GM12878 (cell line): ENCODE measurements around the gene HJV. TPM values are rescaled to one million over a fixed set of nuclear protein-coding genes. Genes with fewer than 3 reads are reported as not detected.

Experiments
- ATF7 ChIP-seq: fragments of 450-650 bp; IDR thresholded peaks from 2 replicates; pipeline ENCODE4 v1.6.1; 2016; ENCODE audit warnings: low read depth, mild to moderate bottlenecking
- BACH1 ChIP-seq: fragments of 450-650 bp; IDR thresholded peaks from 2 replicates; pipeline ENCODE4 v1.6.1; 2017; ENCODE audit warnings: mild to moderate bottlenecking, borderline replicate concordance
- BHLHE40 ChIP-seq, 2 experiments: fragments of 450-650 bp in 1 of 2; IDR thresholded peaks; 2 replicates each; pipeline ENCODE4 v1.6.1; 2011 to 2017; ENCODE audit warnings: low read depth in 2 of 2, borderline replicate concordance in 1 of 2, improper control_type of control experiment in 1 of 2, low read length in 1 of 2, mild to moderate bottlenecking in 1 of 2
- CBFB ChIP-seq: IDR thresholded peaks from 2 replicates; pipeline ENCODE4 v1.6.1; 2016; ENCODE audit warnings: antibody characterized with exemption, low read depth
- CHD1 ChIP-seq: IDR thresholded peaks from 2 replicates; pipeline ENCODE4 v1.6.1; 2012; ENCODE audit warnings: low read depth, low read length, improper control_type of control experiment
- CHD2 ChIP-seq: IDR thresholded peaks from 2 replicates; pipeline ENCODE4 v1.6.1; 2011; ENCODE audit warnings: low read depth, low read length, improper control_type of control experiment, borderline replicate concordance
- FOXK2 ChIP-seq: fragments of 450-650 bp; IDR thresholded peaks from 2 replicates; pipeline ENCODE4 v1.6.1; 2017; ENCODE audit warnings: mild to moderate bottlenecking, moderate library complexity
- FOXM1 ChIP-seq: IDR thresholded peaks from 2 replicates; pipeline ENCODE4 v1.6.1; 2012; ENCODE audit warnings: low read depth, mild to moderate bottlenecking, inconsistent platforms, low read length, moderate library complexity
- IKZF2 ChIP-seq, 2 experiments: fragments of 450-650 bp; IDR thresholded peaks; 2 replicates each; pipeline ENCODE4 v1.6.1; 2017; ENCODE audit warnings: mild to moderate bottlenecking in 2 of 2, moderate library complexity in 2 of 2
- KLF5 ChIP-seq: fragments of 450-650 bp; IDR thresholded peaks from 2 replicates; pipeline ENCODE4 v1.6.1; 2014; ENCODE audit warnings: mild to moderate bottlenecking; ENCODE audit not compliant: partially characterized antibody
- MEF2A ChIP-seq: IDR thresholded peaks from 2 replicates; pipeline ENCODE4 v1.6.1; 2011; ENCODE audit warnings: low read depth, mild to moderate bottlenecking, low read length, moderate library complexity; ENCODE audit not compliant: insufficient read depth
- NR2C1 ChIP-seq: fragments of 450-650 bp; IDR thresholded peaks from 2 replicates; pipeline ENCODE4 v1.6.1; 2017; ENCODE audit warnings: antibody characterized with exemption, mild to moderate bottlenecking, moderate library complexity
- RCOR1 ChIP-seq: conservative IDR thresholded peaks from 2 replicates; pipeline ENCODE4 v1.6.1; 2012; ENCODE audit warnings: low read depth, low read length, improper control_type of control experiment
- RFX5 ChIP-seq: IDR thresholded peaks from 2 replicates; pipeline ENCODE4 v1.6.1; 2011; ENCODE audit warnings: low read depth, low read length, improper control_type of control experiment
- SMAD5 ChIP-seq: IDR thresholded peaks from 2 replicates; pipeline ENCODE4 v1.6.1; 2016; ENCODE audit warnings: antibody characterized with exemption, low read depth
- SP1 ChIP-seq: IDR thresholded peaks from one replicate; pipeline ENCODE4 v1.6.1; 2011; ENCODE audit warnings: low read depth, low read length
- SREBF1 ChIP-seq: IDR thresholded peaks from 2 replicates; pipeline ENCODE4 v1.6.1; 2012; ENCODE audit warnings: mild to moderate bottlenecking, low read length
- ZBED1 ChIP-seq: IDR thresholded peaks from 2 replicates; pipeline ENCODE4 v1.6.1; 2016; ENCODE audit warnings: borderline replicate concordance
- ZNF24 ChIP-seq: fragments of 450-650 bp; IDR thresholded peaks from 2 replicates; pipeline ENCODE4 v1.6.1; 2017; ENCODE audit warnings: antibody characterized with exemption, mild to moderate bottlenecking
- polyA plus RNA-seq, 11 experiments: library from polyadenylated mRNA; depleted of rRNA in 4 of 11; unstranded in 6 of 11; stranded (reverse) in 5 of 11; fragments of >200 nt; fragmentation: Nextera tagmentation in 4 of 11; fragmentation: Illumina TruSeq in 1 of 11; extraction: Ambion mirVana in 4 of 11; extraction: Trizol in 1 of 11; gene quantifications; 1 replicate in 1 of 11; 2 replicates in 10 of 11; pipeline versions ENCODE4 v1.2.1 to v1.2.3, GENCODE V29; 2011 to 2016; ENCODE audit warnings: inconsistent platforms in 2 of 11, missing spikeins in 2 of 11, low read depth in 1 of 11
- total RNA-seq, 4 experiments: library from RNA; depleted of rRNA in 3 of 4; stranded (reverse); fragments of >200 nt in 3 of 4; fragmentation: Illumina TruSeq in 1 of 4; extraction: Trizol in 1 of 4; gene quantifications; 2 replicates each; pipeline versions ENCODE4 v1.2.1 to v1.2.3, GENCODE V29; 2013 to 2021
- TF ChIP-seq, protein P1 (sequence below): fragments of 450-650 bp; formaldehyde crosslinking; IDR thresholded peaks from 2 replicates; pipeline ENCODE4 v1.5.0; 2022; ENCODE audit warnings: mild to moderate bottlenecking, missing genetic modification characterization
- TF ChIP-seq, protein P2 (sequence below): fragments of 450-650 bp; formaldehyde crosslinking; IDR thresholded peaks from 2 replicates; pipeline ENCODE4 v1.4.0; 2020; ENCODE audit warnings: mild to moderate bottlenecking, moderate library complexity
- TF ChIP-seq, protein P3 (sequence below): IDR thresholded peaks from 2 replicates; pipeline ENCODE4 v1.6.1; 2011; ENCODE audit warnings: borderline replicate concordance, low read depth, mild to moderate bottlenecking, moderate library complexity, low read length; ENCODE audit not compliant: insufficient read depth, poor library complexity, severe bottlenecking

The HJV gene
- total and polyA plus RNA-seq, 10 of the 15 experiments (the other 5 are each of a cell fraction or from before 2014, with no cell fraction given): not detected

DNA sequence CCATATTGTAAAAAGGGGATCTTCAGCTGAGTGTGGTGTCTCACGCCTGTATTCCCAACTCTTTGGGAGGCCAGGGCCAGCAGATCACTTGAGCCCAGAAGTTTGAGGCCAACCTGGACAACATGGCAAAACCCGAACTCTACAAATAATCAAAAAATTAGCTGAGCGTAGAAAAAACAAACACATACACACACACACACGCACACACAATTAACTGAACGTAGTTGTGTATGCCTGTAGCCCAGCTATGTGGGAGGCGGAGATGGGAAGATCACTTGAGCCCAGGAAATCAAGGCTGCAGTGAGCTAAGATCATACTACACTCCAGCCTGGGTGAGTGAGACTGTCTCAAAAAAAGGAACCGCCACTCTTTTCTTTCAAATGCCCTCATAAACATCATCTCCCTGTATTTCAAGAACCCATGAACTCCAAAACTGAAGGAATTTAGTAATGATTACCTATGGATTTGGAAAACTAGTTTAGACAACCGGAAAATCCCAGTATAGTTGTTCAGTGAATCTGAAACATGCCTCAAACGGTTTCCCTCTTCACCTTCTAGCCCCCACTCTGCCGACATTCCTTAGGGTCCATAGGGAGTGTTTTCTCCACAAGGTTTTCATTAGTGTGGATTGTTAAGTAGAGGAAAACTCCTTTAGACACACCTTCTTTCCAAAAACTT is 29.7 kb downstream of the HJV start (continued):
- TF ChIP-seq BACH1 (peak; percentile 56; the same call in 1 of the 2 replicates), CHD2 (no peak), BHLHE40 (IDR thresholded peaks at IDR 0.05; ENCODE audit: borderline replicate concordance in 1 of 2, low read depth in 2 of 2, low read length in 1 of 2) (no peak), ZBED1 (peak; percentile 64), SREBF1 (no peak), CHD1 (no peak), NR2C1 (no peak), ATF7 (no peak), SP1 (no peak), KLF5 (no peak), FOXM1 (peak; percentile 59; the same call in 1 of the 2 replicates), SMAD5 (peak; percentile 93), IKZF2 (IDR thresholded peaks at IDR 0.05) (peak; percentile 29 to 47; a peak in 1 of 4 replicates), RFX5 (no peak), RCOR1 (no peak), MEF2A (no peak), FOXK2 (no peak), ZNF24 (no peak), CBFB (peak; percentile 48; the same call in 1 of the 2 replicates)
- TF ChIP-seq, protein P1, sequence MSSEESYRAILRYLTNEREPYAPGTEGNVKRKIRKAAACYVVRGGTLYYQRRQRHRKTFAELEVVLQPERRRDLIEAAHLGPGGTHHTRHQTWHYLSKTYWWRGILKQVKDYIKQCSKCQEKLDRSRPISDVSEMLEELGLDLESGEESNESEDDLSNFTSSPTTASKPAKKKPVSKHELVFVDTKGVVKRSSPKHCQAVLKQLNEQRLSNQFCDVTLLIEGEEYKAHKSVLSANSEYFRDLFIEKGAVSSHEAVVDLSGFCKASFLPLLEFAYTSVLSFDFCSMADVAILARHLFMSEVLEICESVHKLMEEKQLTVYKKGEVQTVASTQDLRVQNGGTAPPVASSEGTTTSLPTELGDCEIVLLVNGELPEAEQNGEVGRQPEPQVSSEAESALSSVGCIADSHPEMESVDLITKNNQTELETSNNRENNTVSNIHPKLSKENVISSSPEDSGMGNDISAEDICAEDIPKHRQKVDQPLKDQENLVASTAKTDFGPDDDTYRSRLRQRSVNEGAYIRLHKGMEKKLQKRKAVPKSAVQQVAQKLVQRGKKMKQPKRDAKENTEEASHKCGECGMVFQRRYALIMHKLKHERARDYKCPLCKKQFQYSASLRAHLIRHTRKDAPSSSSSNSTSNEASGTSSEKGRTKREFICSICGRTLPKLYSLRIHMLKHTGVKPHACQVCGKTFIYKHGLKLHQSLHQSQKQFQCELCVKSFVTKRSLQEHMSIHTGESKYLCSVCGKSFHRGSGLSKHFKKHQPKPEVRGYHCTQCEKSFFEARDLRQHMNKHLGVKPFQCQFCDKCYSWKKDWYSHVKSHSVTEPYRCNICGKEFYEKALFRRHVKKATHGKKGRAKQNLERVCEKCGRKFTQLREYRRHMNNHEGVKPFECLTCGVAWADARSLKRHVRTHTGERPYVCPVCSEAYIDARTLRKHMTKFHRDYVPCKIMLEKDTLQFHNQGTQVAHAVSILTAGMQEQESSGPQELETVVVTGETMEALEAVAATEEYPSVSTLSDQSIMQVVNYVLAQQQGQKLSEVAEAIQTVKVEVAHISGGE (CRISPR knock-in tag): no peak
- TF ChIP-seq, protein P2, sequence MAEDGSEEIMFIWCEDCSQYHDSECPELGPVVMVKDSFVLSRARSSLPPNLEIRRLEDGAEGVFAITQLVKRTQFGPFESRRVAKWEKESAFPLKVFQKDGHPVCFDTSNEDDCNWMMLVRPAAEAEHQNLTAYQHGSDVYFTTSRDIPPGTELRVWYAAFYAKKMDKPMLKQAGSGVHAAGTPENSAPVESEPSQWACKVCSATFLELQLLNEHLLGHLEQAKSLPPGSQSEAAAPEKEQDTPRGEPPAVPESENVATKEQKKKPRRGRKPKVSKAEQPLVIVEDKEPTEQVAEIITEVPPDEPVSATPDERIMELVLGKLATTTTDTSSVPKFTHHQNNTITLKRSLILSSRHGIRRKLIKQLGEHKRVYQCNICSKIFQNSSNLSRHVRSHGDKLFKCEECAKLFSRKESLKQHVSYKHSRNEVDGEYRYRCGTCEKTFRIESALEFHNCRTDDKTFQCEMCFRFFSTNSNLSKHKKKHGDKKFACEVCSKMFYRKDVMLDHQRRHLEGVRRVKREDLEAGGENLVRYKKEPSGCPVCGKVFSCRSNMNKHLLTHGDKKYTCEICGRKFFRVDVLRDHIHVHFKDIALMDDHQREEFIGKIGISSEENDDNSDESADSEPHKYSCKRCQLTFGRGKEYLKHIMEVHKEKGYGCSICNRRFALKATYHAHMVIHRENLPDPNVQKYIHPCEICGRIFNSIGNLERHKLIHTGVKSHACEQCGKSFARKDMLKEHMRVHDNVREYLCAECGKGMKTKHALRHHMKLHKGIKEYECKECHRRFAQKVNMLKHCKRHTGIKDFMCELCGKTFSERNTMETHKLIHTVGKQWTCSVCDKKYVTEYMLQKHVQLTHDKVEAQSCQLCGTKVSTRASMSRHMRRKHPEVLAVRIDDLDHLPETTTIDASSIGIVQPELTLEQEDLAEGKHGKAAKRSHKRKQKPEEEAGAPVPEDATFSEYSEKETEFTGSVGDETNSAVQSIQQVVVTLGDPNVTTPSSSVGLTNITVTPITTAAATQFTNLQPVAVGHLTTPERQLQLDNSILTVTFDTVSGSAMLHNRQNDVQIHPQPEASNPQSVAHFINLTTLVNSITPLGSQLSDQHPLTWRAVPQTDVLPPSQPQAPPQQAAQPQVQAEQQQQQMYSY (CRISPR knock-in tag): no peak
- TF ChIP-seq, protein P3, sequence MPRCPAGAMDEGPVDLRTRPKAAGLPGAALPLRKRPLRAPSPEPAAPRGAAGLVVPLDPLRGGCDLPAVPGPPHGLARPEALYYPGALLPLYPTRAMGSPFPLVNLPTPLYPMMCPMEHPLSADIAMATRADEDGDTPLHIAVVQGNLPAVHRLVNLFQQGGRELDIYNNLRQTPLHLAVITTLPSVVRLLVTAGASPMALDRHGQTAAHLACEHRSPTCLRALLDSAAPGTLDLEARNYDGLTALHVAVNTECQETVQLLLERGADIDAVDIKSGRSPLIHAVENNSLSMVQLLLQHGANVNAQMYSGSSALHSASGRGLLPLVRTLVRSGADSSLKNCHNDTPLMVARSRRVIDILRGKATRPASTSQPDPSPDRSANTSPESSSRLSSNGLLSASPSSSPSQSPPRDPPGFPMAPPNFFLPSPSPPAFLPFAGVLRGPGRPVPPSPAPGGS: no peak
